GM21737 (cell line): Measurements from ENCODE around the gene ZNF451.

ENCODE experiments used
- ATAC-seq: cut with Tn5 transposase; IDR thresholded peaks from one replicate; pipeline ENCODE4 v1.9.1; 2021; ENCODE audit warnings: mild to moderate bottlenecking, moderate library complexity; ENCODE audit not compliant: unreplicated experiment

Gene ZNF451

GRCh38 chr6:57198926-57199636 is 109.1 kb downstream of the ZNF451 start:
- no peak for ATAC-seq

GRCh38 chr6:57201718-57202117 is 111.7 kb downstream of the ZNF451 start:
- no peak for ATAC-seq

- no peak for ATAC-seq
Measured at GRCh38 chr6:57205550-57206328, 115.8 kb downstream of the ZNF451 start.

- no peak for ATAC-seq
Measured at GRCh38 chr6:57207141-57207540, 117.2 kb downstream of the ZNF451 start.

- no peak for ATAC-seq
Measured at GRCh38 chr6:57207872-57208271, 117.9 kb downstream of the ZNF451 start.

- ATAC-seq: no peak
Measured at GRCh38 chr6:57209030-57209429, 119.0 kb downstream of the ZNF451 start.

- ATAC-seq: no peak
Measured at GRCh38 chr6:57210060-57210459, 120.1 kb downstream of the ZNF451 start.

- ATAC-seq: no peak
Measured at GRCh38 chr6:57215260-57215659, 125.3 kb downstream of the ZNF451 start.

GRCh38 chr6:57216235-57217101 is 126.5 kb downstream of the ZNF451 start:
- no peak for ATAC-seq

GRCh38 chr6:57217270-57217669 is 127.3 kb downstream of the ZNF451 start:
- no peak for ATAC-seq
